ENCODE measurements around the gene NANOS2.

DNA sequence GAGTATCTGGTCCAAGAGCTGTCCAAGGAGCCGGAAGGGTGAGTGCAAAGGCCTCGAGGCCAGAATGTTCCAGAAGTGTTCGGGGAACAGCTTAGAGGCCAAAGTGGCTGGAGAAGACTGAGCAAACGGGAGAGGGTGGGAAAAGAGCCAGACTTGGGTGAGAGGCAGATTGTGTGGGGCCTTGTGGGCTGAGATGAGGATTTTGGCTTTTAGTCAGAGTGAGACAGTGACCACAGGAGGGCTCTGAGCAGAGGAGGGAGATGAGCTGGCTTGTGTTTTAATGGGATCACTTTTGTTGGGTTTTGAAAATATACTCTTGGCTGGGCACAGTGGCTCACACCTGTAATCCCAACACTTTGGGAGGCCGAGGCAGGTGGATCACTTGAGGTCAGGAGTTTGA, 5.6 kb downstream of the NANOS2 start:
- TF ChIP-seq POLR2A (IDR thresholded peaks at IDR 0.05), result no peak
- TF ChIP-seq, protein P1, sequence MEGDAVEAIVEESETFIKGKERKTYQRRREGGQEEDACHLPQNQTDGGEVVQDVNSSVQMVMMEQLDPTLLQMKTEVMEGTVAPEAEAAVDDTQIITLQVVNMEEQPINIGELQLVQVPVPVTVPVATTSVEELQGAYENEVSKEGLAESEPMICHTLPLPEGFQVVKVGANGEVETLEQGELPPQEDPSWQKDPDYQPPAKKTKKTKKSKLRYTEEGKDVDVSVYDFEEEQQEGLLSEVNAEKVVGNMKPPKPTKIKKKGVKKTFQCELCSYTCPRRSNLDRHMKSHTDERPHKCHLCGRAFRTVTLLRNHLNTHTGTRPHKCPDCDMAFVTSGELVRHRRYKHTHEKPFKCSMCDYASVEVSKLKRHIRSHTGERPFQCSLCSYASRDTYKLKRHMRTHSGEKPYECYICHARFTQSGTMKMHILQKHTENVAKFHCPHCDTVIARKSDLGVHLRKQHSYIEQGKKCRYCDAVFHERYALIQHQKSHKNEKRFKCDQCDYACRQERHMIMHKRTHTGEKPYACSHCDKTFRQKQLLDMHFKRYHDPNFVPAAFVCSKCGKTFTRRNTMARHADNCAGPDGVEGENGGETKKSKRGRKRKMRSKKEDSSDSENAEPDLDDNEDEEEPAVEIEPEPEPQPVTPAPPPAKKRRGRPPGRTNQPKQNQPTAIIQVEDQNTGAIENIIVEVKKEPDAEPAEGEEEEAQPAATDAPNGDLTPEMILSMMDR (IDR thresholded peaks at IDR 0.05), result no peak

Data from right lobe of liver (tissue), 4 donors.